HG03469 (cell line): ENCODE measurements around the gene GAS5.
"Not testable (repeated sequence)": the region's sequence is repeated elsewhere in the genome, so short reads cannot be mapped to it uniquely, and the experiment has no call there.

Source experiments
- ATAC-seq: cut with Tn5 transposase; IDR thresholded peaks from one replicate; pipeline ENCODE4 v1.9.1; 2021; ENCODE audit warnings: mild to moderate bottlenecking, moderate library complexity, moderate number of reproducible peaks; ENCODE audit not compliant: unreplicated experiment

Gene GAS5

DNA sequence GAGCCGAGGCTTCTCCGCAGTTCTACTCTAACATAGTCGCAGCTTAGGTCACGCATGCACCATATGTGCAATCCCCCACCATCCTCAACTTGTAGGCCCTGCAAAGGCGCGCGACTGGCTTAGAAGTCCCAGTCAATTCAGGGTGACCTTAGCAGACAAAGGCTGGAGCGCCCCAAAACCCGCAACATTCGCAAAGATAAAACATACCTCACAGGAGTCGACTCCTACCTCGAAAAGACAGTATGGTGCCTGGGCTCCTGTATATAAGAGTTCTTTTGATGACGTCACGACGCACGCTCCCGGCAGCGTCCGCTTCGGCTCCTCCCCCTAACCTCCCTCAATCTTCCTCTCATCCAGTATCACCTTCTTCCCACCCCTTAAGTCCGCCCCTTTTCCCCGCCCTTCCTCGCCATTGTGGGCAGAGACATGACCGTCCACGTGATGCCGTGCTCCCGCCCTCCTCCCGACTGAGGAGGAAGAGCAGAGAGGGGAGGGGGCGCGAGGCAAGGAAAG, at the start of gene GAS5:
Gene GAS5, minus strand, starts transcription at position 237 of the 513 bp plus-strand sequence.
- peak; percentile 53 for ATAC-seq

DNA sequence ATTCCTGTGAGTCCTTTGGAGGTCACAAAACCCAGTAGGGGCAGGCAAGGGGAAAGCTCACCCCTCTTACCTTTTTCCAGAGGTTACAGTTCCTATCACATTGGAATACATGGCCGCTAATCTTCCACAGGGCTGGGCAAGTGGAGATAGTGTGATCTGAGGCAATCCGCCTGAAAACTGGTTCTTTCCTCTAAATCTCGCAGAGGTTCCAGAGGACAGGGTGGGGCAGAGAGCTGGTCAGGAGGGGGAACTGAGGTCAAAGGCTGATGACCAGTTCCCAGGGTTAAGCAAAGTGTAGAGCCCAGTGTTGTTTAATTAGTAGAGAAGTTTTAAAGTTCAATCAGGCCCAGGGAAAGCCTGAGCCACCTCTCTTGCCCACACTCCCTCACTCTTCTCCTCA, 49.4 kb upstream of the GAS5 start, which contains the start of gene SERPINC1:
Gene SERPINC1, minus strand, starts transcription at position 179 of the 400 bp plus-strand sequence. Its CDS starts 68 bp downstream, at position 111.
- ATAC-seq = no peak

DNA sequence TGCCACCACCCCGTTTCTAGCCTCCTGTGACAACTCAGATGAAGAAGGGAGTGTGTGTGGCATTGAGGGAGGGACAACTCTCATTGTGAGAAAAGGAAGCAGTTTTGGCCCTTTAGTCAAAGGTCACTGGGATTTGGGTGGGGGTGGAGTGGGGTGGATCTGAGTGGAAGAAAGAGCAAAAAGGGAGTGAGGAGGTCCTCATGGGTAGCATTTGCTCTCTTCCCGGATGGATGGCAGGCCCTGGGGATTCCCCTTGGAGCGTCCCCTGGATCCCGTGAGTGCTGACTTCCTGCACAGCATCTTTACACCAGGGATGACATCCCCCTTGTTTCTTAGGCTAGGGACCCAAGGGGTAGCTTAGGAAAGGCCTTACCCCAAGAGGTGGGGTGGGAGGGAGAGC, 48.9 kb upstream of the GAS5 start:
- ATAC-seq = no peak

DNA sequence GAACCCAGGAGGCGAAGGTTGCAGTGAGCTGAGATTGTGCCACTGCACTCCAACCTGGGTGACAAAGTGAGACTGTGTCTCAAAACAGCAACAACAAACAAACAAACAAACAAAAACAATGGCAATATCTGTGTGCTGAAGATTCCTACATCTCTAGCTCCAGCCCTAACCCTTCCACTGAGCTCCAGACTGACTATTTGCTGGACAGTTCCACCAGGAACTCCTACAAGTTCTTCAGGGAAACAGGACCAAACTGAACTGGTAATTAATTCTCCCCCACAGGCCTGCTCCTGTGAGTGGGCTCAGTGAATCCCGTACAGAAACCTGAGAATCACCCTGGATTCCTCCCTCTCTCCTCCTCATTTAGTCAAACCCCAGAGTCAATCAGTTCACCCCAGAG, 47.8 kb upstream of the GAS5 start:
- no peak for ATAC-seq

DNA sequence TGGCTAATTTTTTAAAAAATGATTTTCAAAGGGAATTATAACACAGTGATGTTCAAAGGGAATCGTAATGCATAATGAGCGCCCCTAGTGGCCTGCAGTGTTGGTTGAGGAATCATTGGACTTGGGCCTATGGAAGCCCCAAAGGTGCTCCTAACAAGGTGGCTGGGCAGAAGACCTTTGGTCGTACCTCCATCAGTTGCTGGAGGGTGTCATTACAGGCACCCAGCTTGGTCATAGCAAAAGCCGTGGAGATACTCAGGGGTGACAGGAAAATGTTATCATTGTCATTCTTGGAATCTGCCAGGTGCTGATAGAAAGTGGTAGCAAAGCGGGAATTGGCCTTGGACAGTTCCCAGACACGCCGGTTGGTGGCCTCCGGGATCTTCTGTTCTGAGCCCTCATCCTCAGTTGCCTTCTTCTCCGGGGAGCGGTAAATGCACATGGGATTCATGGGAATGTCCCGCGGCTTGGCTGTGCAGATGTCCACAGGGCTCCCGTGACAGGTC, 46.6 kb upstream of the GAS5 start:
- no peak for ATAC-seq

DNA sequence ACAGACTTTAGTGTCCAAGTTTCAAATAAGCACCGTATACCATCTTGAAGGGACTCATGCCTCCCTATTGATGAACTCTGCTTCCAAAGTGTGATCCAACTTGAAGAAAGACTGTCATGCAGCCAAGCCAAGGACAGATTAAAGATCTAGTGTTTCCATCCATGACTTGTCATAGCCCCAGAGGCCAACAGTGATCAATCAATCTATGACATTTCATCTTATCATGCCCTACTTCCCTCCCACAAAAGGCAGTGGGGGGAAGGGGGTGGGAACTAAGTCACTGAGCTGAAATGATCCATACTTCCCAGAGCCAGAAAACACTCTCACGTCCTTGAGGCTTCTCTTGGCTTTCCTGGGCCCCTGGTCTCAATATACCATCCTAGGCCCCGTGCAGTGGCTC, 45.3 kb upstream of the GAS5 start:
- ATAC-seq = no peak

DNA sequence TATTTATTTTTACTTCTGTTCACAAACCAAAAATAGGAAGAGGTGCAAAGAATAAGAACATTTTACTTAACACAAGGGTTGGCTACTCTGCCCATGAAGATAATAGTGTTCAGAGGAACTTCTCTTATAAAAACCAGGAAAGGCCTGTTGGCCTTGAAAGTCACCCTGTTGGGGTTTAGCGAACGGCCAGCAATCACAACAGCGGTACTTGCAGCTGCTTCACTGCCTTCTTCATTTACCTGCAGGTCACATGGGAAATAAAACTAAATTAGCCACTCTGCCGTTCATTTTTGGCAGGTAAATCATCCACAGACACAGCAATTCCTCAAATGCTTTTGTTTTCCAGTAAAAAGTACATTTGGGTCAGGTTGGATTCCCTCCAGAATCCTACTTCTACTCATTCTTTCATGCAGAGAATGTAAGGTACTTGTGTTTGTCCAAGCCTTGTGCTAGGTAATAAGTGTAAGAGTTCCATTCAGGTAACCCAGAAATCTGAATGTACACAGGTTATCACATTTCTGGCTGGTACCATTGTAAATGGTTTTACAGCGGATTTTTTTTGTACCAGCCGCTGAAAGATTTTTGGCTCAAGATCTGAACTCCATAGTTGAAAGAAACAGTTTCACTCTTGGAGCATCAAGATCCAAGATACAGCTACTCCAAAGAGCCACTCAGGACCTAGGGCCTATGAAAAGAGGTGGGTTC, 36.2 kb upstream of the GAS5 start:
- ATAC-seq = no peak

DNA sequence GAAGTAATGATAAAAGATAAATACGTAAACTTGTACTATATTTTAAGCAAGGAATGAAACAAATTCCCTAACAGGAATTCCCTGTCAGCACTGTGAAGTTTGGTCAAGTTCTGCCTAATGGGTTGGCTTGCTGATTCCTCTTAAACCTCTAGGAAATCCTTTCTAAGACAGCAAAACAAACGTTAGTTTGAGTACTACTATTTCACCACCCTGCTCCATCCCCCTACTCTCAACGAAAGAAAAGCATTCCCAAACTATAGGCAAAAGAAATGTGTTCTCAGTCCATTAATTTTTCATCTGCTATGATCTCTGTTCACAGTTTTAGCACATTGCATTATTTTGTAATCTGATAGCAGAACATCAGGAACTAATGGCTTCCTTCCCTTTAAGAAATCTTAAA, 33.2 kb upstream of the GAS5 start:
- no peak for ATAC-seq

DNA sequence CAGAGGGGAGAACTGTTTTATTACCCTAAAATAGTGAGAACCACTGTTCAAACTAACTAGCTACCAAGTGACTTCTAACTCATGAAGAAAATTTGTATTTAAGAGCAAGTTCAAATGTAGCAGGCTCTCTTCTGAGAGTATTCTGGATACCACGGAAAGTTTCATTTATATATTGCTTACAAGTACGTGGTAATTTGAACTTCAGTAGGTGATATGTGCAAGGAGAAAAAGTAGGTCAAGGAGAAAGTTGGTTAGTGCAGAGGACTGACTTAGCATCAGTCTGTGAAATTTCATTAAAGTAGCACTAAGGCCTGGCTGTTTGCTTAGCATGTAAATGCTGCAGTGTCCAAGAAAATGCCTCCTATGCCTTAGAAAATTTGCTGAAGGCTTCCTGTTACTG, 32.6 kb upstream of the GAS5 start:
- no peak for ATAC-seq

DNA sequence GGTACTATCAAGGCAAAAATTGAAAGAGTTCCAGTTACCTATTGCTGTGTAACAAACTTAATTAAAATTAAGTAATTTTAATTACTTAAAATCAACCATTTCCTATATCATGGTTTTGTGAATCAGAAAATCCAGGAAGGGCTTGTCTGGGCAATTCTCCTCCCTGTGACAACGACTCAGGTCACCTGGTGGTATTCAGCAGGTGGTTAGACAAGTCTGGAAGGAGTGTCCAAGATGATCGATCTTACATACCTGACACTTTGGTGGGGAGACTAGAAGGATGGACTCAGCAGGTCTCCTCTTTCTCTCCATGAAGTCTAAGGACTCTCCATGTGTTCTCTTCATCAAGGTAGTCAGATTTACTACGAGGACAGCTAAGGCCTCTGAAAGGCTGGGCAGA, 26.4 kb upstream of the GAS5 start:
- ATAC-seq = no peak

DNA sequence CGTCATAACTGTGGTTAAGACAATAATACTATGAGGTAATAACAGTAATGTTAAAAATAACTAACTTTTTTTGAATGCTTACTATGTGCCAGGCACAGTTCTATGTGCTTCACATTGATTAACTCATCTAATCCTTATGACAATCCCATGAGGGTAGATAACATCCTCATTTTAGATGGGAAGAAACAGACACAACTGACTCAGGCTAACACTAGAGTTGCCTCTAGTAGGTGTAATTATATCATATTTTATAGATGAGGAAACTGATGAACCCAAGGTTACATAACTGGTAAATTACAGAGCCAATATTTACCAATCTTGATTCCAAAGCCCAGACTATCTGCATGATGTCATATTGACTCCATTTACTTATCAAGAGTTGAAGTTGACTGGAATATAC, 25.8 kb upstream of the GAS5 start:
- ATAC-seq = no peak

DNA sequence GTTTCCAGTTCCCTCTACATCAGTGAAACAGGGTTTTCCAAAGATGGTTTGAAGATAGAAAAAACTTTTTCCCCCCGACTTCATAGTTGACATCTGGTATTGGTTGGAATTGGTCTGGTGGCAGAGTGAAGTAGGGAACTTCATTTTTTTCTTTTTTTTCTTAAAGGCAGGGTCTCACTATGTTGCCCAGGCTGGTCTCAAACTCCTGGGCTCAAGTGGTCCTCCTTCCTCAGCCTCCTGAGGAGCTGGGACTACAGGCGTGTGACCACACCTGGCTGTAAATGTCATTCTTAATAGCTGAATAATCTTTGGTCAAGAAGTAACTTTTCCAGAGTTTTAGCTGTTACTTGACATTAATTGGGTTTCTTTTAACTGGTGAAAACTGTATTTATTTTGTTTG, 22.1 kb upstream of the GAS5 start:
- no peak for ATAC-seq

DNA sequence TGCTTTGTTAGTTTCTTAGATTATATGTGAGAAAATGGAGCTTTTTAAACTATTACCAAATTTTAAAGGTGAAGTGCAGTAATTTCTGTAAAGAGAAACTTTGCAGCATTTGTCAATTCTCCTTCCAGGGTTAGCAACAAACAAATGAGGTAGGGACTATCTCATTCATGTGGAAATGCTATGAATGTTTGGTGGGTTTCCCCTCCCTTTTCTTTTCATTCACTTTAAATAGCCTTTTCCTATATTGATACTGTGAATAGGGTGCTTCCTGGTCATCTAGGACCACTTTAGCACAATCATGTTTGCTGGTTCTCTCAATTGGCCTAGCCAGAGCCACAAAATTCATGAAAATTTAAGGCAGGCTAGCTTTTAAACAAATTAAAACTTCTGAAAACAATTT, 21.0 kb upstream of the GAS5 start:
- no peak for ATAC-seq

DNA sequence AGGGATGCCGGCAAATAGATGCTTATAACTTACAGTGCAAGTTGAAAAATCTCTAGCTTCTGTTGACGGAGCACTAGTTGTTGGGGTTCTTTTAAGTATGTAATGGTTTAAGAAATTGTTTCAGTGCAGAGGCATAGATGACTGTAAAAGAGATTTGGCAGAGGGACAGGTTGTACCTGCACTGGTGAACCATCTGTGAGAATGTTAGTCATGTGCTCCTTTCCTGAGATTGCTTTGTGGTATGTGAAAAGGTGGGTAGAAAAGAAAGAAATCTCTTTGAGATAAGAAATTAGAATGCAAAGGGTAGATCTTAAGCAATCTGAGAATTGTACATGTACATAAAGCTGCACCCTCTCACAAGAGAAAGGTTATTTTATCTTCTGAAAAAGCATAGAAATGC, 19.8 kb upstream of the GAS5 start:
- ATAC-seq = no peak

DNA sequence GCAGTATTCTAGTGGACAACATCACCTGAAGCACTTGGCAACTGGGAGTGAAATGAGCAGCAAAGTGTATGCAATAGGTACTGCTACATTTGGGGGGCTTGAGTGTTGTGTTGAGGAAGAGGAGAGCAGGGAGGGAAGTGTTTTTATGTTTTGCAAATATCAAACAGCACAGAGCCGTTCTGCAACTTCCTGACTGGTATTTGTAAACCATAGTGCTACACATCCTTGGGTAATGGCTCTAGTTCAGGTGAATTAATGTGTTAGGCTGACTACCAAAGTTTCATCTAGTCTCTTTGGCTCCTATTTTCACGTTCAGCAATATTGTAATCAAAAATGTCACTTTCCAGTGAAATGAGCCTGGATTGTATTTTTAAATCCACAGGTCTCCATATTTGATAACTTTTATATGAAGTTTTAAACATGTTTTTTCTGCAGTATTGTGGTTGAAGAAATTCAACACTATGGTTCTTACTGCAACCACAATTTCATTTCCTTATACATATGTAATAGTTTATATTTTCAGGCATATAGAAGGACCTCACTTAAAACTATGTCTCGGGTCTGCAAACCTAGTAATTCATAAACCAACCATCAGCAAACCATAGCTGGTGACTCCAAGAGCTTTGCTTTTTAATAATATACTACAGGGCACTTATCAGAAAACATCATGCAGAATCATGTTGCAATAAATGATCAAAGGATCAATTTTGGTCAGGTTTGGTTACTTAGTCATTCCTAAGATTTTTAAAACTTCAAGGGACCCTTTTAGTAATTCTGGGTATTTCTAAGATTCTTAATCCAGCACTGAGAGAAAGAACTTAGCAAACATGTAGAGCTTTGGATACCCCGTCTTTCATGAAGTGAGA, 19.2 kb upstream of the GAS5 start:
- no peak for ATAC-seq

DNA sequence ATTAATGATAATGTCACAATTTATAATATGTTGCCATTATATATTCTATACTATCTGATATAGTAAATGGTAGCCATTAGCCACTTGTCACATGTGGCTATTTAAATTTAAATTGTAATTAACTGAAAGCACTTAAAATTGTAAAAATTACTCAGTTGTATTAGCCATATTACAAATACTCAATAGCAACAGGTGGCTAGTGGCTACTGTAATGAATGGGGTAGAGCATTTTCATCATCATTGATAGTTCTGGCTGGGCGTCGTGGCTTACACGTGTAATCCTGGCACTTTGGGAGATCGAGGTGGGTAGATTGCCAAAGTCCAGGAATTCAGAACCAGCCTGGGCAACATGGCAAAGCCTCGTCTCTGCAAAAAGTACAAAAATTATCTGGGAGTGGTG, 16.9 kb upstream of the GAS5 start:
- ATAC-seq = no peak

DNA sequence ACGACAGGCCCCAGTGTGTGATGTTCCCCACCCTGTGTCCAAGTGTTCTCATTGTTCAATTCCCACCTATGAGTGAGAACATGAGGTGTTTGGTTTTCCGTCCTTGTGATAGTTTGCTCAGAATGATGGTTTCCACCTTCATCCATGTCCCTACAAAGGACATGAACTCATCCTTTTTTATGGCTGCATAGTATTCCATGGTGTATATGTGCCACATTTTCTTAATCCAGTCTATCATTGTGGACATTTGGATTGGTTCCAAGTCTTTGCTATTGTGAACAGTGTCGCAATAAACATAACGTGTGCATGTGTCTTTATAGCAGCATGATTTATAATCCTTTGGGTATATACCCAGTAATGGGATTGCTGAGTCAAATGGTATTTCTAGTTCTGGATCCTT, 13.3 kb upstream of the GAS5 start:
- ATAC-seq = not testable (repeated sequence)

DNA sequence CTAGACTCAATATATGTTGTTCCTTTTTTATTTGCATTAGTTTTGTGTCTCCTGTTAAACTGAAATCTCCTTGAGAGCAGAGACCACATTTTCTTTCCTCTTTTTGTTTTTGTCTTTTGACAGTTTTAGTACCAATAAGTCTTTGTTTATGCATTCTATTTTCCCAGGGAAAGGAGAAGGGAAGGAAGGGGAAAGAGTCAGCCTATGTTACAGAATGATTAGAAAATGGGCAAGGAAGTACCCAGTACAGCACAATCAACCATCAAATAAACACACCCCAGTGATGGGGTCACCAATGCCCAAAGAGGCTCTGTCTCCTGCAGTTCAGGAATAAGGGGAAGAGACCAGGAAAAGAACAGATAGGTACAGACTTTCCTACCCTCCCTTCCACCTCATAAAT, 10.5 kb upstream of the GAS5 start:
- no peak for ATAC-seq

DNA sequence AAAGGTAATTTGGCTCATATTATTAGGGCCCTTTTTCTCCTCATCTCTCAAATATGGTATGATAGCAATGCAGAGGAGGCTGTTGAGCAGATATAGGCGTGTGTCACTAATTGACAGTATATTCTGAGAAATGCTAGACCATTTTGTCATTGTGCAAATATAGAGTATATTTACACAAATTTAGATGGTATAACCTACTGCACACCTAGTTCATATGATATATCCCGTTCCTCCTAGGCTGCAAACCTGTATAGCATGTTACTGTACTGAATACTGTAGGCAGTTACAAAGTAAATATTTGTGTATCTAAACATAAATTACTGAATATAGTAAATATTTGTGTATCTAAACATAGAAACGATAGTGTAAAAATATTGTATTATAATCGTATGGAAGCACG, 8.9 kb upstream of the GAS5 start:
- no peak for ATAC-seq

DNA sequence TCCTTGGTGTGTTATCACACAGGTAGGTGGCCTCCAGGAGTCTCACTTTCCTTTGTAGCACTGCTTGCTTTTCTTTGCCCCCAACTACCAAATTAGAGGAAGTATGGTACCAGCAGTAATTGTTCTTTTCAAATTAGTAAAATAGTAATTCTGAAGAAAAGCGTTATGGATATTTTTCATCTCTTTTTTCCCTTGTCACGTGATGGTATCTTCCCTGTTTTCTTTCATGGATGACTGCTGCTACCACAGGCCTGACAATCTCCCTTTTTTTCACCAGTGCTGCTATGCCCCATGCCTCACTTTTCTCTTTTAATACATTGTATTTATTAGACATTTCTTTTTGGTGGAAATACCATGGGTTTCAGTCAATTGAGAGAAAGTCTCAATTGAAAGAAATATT, 3.7 kb upstream of the GAS5 start:
- ATAC-seq = no peak

DNA sequence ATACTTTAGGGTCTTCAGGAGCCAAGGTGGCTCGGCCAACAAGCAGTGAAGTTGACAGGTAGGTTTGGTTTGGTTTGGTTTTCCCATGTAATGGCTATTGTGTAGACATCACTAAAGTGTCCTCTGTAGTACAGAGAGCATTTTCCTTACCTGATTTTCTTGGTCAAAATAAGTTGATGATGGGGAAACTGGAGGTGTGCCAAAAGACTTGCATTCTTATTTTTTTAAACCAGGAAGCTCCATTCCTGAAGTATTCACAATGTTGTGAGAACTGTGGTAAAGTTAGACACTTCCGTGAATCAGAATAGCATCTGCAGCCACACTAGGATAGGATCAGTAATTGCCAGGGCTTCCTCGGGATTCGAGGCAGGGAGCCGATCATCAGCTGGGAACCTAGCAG, 3.3 kb upstream of the GAS5 start:
- ATAC-seq = no peak
